ENCODE data around the gene GTPBP1. TPM values are rescaled to one million over a fixed set of nuclear protein-coding genes. Genes with fewer than 3 reads are reported as not detected.

The GTPBP1 gene
- total and polyA plus RNA-seq, 8 donors: 42.3 to 51.0 (median 46.3) TPM

DNA sequence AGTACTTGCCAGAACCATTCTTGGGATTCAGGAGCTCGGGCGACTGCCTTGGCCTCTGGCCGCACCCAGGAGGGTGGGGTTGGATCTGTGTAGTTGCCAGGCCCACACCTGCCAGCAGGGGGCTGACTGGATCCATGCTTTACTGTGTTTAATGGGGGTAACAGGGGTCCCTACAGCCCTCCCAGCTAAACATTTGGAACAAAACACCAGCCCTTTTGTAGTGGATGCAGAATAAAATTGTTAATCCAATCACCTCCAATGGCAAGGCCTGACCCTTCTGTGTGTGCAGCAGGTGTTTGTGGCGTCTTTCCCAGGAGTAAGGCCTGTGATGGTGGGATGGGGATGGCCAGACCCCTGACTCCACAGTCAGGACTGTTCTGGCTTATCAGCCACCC, 27.6 kb downstream of the GTPBP1 start:
- peaks cover 4 to 29% of the 10 kb centered on the region in 2 donors for H3K4me1 ChIP-seq
- peak in 1 of 4 donors; percentile 85 for DNase-seq
- H3K9me3 ChIP-seq: no peaks in the 10 kb centered on the region
- TF ChIP-seq, protein P1, sequence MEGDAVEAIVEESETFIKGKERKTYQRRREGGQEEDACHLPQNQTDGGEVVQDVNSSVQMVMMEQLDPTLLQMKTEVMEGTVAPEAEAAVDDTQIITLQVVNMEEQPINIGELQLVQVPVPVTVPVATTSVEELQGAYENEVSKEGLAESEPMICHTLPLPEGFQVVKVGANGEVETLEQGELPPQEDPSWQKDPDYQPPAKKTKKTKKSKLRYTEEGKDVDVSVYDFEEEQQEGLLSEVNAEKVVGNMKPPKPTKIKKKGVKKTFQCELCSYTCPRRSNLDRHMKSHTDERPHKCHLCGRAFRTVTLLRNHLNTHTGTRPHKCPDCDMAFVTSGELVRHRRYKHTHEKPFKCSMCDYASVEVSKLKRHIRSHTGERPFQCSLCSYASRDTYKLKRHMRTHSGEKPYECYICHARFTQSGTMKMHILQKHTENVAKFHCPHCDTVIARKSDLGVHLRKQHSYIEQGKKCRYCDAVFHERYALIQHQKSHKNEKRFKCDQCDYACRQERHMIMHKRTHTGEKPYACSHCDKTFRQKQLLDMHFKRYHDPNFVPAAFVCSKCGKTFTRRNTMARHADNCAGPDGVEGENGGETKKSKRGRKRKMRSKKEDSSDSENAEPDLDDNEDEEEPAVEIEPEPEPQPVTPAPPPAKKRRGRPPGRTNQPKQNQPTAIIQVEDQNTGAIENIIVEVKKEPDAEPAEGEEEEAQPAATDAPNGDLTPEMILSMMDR (IDR thresholded peaks at IDR 0.05): peak; percentile 52 to 77
- ATAC-seq: peak; percentile 63
- H3K4me3 ChIP-seq: no peak overlapping the region
- H3K27me3 ChIP-seq: no peaks in the 10 kb centered on the region
- peaks cover 6 to 98% of the 10 kb centered on the region in 2 donors for H3K36me3 ChIP-seq
- intact Hi-C loops (cut with DNase I): no loop called here
- H3K27ac ChIP-seq: peak overlapping the region; percentile 19 to 65

GRCh38 chr22:38733724-38734381, 28.1 kb downstream of the GTPBP1 start:
- Histone ChIP-seq H3K4me1 (peaks cover 4 to 29% of the 10 kb centered on the region in 2 donors), H3K9me3 (no peaks in the 10 kb centered on the region), H3K27me3 (no peaks in the 10 kb centered on the region), H3K36me3 (peaks cover 6 to 98% of the 10 kb centered on the region in 2 donors), H3K27ac (peak overlapping the region in 1 of 2 donors; percentile 65), H3K4me3 (no peak overlapping the region)
- ATAC-seq (peak; percentile 54), DNase-seq (peak in 1 of 4 donors; percentile 57)
- TF ChIP-seq, protein P1 (IDR thresholded peaks at IDR 0.05): no peak
- intact Hi-C loops (cut with DNase I): no loop called here

- peaks cover 3 to 98% of the 10 kb centered on the region in 2 donors for H3K36me3 ChIP-seq
- DNase-seq (peak in 1 of 4 donors; percentile 51), ATAC-seq (no peak)
- H3K4me1 ChIP-seq: peaks cover 4 to 29% of the 10 kb centered on the region in 2 donors
- H3K9me3 ChIP-seq: no peaks in the 10 kb centered on the region
- peak overlapping the region in 1 of 2 donors; percentile 65 for H3K27ac ChIP-seq
- TF ChIP-seq, protein P1 (IDR thresholded peaks at IDR 0.05): no peak
- H3K27me3 ChIP-seq: no peaks in the 10 kb centered on the region
- intact Hi-C loops (cut with DNase I): no loop called here
- no peak overlapping the region for H3K4me3 ChIP-seq
Measured at GRCh38 chr22:38734421-38735100, 28.8 kb downstream of the GTPBP1 start.

- intact Hi-C loops (cut with DNase I): no loop called here
- no peaks in the 10 kb centered on the region for H3K9me3 ChIP-seq
- no peak overlapping the region for H3K27ac ChIP-seq
- DNase-seq (peak in 1 of 4 donors; percentile 37), ATAC-seq (no peak)
- no peak overlapping the region for H3K4me3 ChIP-seq
- peaks cover 4 to 29% of the 10 kb centered on the region in 2 donors for H3K4me1 ChIP-seq
- TF ChIP-seq, protein P1 (IDR thresholded peaks at IDR 0.05): no peak
- no peaks in the 10 kb centered on the region for H3K27me3 ChIP-seq
- H3K36me3 ChIP-seq: peaks cover 0 to 98% of the 10 kb centered on the region in 2 donors
Measured at GRCh38 chr22:38735126-38735464, 29.4 kb downstream of the GTPBP1 start.
